Mesothelial cell of epicardium (in vitro differentiated cells): ENCODE data around the gene THSD7A. TPM values are rescaled to one million over a fixed set of nuclear protein-coding genes. Genes with fewer than 3 reads are reported as not detected.

Source experiments
- DNase-seq, 2 experiments: peaks; one replicate each; pipeline ENCODE4 v3.0.0; 2021; ENCODE audit warnings: low spot score in 2 of 2; ENCODE audit not compliant: unreplicated experiment in 2 of 2
- H3K27ac Mint-ChIP-seq: 2 replicates; pipeline ENCODE4 v1.8.0; 2021; ENCODE audit warnings: mixed read lengths
- H3K27me3 Mint-ChIP-seq: 2 replicates; pipeline ENCODE4 v1.8.0; 2021; ENCODE audit warnings: low read depth, mixed read lengths
- H3K36me3 Mint-ChIP-seq: 2 replicates; pipeline ENCODE4 v1.8.0; 2021; ENCODE audit warnings: mixed read lengths
- H3K4me1 Mint-ChIP-seq: 2 replicates; pipeline ENCODE4 v1.8.0; 2021; ENCODE audit warnings: mixed read lengths
- H3K4me3 Mint-ChIP-seq: 2 replicates; pipeline ENCODE4 v1.8.0; 2021; ENCODE audit warnings: mild to moderate bottlenecking, moderate library complexity, mixed read lengths
- H3K9me3 Mint-ChIP-seq: 2 replicates; pipeline ENCODE4 v1.8.0; 2021; ENCODE audit warnings: mixed read lengths
- CTCF ChIP-seq: fragments of 200-600 bp; sonication (generic); IDR thresholded peaks from one replicate; pipeline ENCODE4 v1.5.0; 2021; ENCODE audit warnings: antibody characterized with exemption; ENCODE audit not compliant: unreplicated experiment
- total RNA-seq: library from RNA; stranded (reverse); gene quantifications from 3 replicates; pipeline ENCODE4 v1.2.1, GENCODE V29; 2021

Gene THSD7A
- total RNA-seq, 1 donor from 2014 or later = 13.4 TPM

DNA sequence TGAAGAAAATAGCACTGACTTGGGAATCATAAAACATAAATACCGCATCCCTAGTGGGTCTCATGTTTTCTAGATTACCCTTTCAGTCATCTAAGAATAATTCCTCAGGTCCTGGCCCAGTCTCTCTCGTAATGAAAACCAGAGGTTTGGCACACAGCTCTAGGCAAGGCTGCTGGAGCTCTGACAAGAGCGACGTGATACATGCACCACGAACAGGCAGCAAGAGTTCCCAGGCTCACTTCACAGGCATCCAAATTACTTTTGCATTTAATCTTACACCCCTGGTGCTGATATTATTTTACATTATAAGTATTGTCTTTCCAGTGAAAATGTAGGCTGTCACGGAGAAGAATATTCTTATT, 105.2 kb downstream of the THSD7A start:
- no peaks in the 10 kb centered on the region for H3K27me3 Mint-ChIP-seq
- H3K27ac Mint-ChIP-seq = no peak overlapping the region
- peaks cover 4% of the 10 kb centered on the region for H3K4me1 Mint-ChIP-seq
- no peaks in the 10 kb centered on the region for H3K36me3 Mint-ChIP-seq
- DNase-seq = no peak
- no peak for TF ChIP-seq CTCF
- H3K4me3 Mint-ChIP-seq = no peak overlapping the region
- H3K9me3 Mint-ChIP-seq = no peaks in the 10 kb centered on the region

- Mint-ChIP-seq H3K4me1 (peaks cover 4% of the 10 kb centered on the region), H3K27ac (no peak overlapping the region), H3K9me3 (no peaks in the 10 kb centered on the region), H3K36me3 (no peaks in the 10 kb centered on the region), H3K4me3 (no peak overlapping the region), H3K27me3 (no peaks in the 10 kb centered on the region)
- DNase-seq = no peak
- TF ChIP-seq CTCF = no peak
Measured at GRCh38 chr7:11726001-11726793, 105.8 kb downstream of the THSD7A start.

DNA sequence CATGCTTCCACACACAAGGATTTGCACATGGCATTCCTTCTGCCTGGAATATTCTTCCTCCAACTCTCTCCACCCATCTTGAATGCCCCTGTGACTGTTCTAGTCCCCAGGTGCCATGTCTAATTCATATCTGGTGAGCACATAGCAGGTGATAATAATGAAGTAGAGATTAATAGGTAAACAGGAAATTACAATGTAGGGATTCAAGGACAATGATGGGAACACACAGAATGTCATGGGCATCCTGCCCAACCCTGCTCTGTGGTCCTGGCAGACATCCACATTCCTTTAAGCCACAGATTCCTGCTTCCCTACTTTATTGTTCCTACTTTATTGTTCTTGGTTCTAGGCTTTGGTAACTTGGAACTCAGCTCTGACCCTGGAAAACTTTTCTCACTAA, 115.8 kb downstream of the THSD7A start:
- H3K9me3 Mint-ChIP-seq = no peaks in the 10 kb centered on the region
- H3K4me3 Mint-ChIP-seq = no peak overlapping the region
- H3K27me3 Mint-ChIP-seq = no peaks in the 10 kb centered on the region
- H3K27ac Mint-ChIP-seq = no peak overlapping the region
- peaks cover 3% of the 10 kb centered on the region for H3K4me1 Mint-ChIP-seq
- no peak for DNase-seq
- no peak for TF ChIP-seq CTCF
- H3K36me3 Mint-ChIP-seq = no peaks in the 10 kb centered on the region

DNA sequence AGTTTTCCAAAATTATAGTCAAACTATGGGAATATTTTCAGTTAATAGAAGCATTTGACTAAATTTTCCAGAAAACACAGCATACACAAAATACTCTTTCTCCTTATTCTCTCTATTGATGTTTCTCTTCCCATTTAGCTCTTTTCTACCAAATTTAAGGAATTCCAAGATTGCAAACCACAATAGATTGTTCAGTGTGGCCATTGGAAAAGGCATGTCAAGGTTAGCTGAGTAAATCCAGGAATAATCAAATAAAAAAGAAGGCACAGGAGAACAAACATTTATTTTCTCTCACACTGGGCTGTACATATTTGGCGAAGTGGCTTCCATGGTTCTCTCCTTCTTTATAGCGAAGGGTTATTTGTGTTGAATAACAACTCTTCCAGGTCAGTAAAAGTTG, 117.3 kb downstream of the THSD7A start:
- H3K27ac Mint-ChIP-seq = no peak overlapping the region
- H3K4me3 Mint-ChIP-seq = no peak overlapping the region
- DNase-seq = no peak
- no peak for TF ChIP-seq CTCF
- H3K36me3 Mint-ChIP-seq = no peaks in the 10 kb centered on the region
- no peaks in the 10 kb centered on the region for H3K9me3 Mint-ChIP-seq
- peaks cover 3% of the 10 kb centered on the region for H3K4me1 Mint-ChIP-seq
- H3K27me3 Mint-ChIP-seq = no peaks in the 10 kb centered on the region

- no peaks in the 10 kb centered on the region for H3K27me3 Mint-ChIP-seq
- H3K4me3 Mint-ChIP-seq = no peak overlapping the region
- TF ChIP-seq CTCF = no peak
- H3K4me1 Mint-ChIP-seq = peaks cover 3% of the 10 kb centered on the region
- no peak overlapping the region for H3K27ac Mint-ChIP-seq
- no peaks in the 10 kb centered on the region for H3K9me3 Mint-ChIP-seq
- no peak for DNase-seq
- H3K36me3 Mint-ChIP-seq = no peaks in the 10 kb centered on the region
Measured at GRCh38 chr7:11714205-11714604, 117.8 kb downstream of the THSD7A start.
